ENCODE results near the gene AKIRIN2.

AKIRIN2 gene

GRCh38 chr6:87628881-87629280 lies 73.2 kb downstream of the AKIRIN2 start:
- no peak overlapping the region for H3K4me3 ChIP-seq (ENCODE audit: low read length)
- DNase-seq (ENCODE audit: low read depth) = no peak
- TF ChIP-seq, protein P1, sequence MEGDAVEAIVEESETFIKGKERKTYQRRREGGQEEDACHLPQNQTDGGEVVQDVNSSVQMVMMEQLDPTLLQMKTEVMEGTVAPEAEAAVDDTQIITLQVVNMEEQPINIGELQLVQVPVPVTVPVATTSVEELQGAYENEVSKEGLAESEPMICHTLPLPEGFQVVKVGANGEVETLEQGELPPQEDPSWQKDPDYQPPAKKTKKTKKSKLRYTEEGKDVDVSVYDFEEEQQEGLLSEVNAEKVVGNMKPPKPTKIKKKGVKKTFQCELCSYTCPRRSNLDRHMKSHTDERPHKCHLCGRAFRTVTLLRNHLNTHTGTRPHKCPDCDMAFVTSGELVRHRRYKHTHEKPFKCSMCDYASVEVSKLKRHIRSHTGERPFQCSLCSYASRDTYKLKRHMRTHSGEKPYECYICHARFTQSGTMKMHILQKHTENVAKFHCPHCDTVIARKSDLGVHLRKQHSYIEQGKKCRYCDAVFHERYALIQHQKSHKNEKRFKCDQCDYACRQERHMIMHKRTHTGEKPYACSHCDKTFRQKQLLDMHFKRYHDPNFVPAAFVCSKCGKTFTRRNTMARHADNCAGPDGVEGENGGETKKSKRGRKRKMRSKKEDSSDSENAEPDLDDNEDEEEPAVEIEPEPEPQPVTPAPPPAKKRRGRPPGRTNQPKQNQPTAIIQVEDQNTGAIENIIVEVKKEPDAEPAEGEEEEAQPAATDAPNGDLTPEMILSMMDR (IDR thresholded peaks at IDR 0.05; ENCODE audit: insufficient read depth, low read depth, low read length, missing control alignments) = no peak

DNA sequence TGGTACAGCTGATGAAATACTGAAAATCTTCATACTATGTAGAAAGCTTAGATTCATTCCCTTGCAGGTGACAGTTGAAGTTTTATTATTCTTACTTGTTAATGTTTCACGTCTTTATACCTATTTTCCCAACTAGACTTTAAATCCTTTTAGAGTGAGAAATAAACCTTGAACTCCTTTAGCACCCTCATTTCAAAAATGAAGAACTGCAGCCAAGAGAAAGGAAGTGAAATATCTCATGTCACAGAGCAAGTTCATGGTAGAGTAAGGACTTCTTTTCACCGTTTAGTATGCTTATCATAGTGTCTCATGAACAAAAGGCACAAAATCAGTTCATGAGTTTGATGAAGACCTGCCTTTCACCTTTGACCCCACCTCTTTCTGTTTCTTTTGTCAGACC lies 73.6 kb downstream of the AKIRIN2 start:
- no peak for DNase-seq (ENCODE audit: low read depth)
- H3K4me3 ChIP-seq (ENCODE audit: low read length) = no peak overlapping the region
- TF ChIP-seq, protein P1 (IDR thresholded peaks at IDR 0.05; ENCODE audit: insufficient read depth, low read depth, low read length, missing control alignments) = no peak
